KMS-11 (cell line): ENCODE data around the gene AP3S1.

Experiments used
- H2AFZ ChIP-seq: fragments of 200-600 bp; sonication (generic); 2 replicates; pipeline ENCODE4 v1.6.1; 2016; ENCODE audit warnings: antibody characterized with exemption, mixed run types, low read depth
- H3K27ac ChIP-seq: fragments of 200-600 bp; sonication (generic); 2 replicates; pipeline ENCODE4 v1.6.1; 2016; ENCODE audit warnings: mild to moderate bottlenecking, mixed run types
- H3K27me3 ChIP-seq: fragments of 200-600 bp; sonication (generic); 2 replicates; pipeline ENCODE4 v1.6.1; 2017; ENCODE audit warnings: mild to moderate bottlenecking, low read depth, mixed run types, moderate library complexity; ENCODE audit not compliant: insufficient read depth
- H3K36me3 ChIP-seq: fragments of 200-600 bp; sonication (generic); 2 replicates; pipeline ENCODE4 v1.6.1; 2017; ENCODE audit warnings: mild to moderate bottlenecking, mixed run types; ENCODE audit not compliant: insufficient read depth
- H3K4me1 ChIP-seq: fragments of 200-600 bp; sonication (generic); 2 replicates; pipeline ENCODE4 v1.6.1; 2016; ENCODE audit warnings: mild to moderate bottlenecking, low read depth, mixed run types; ENCODE audit not compliant: poor library complexity, severe bottlenecking
- H3K4me2 ChIP-seq: fragments of 200-600 bp; sonication (generic); 2 replicates; pipeline ENCODE4 v1.7.0; 2016; ENCODE audit warnings: mild to moderate bottlenecking, mixed run types
- H3K4me3 ChIP-seq: fragments of 200-600 bp; sonication (generic); IDR thresholded peaks from 2 replicates; pipeline ENCODE4 v1.6.1; 2017; ENCODE audit warnings: low read depth, low read length, mixed read lengths; ENCODE audit not compliant: insufficient read depth
- H3K79me2 ChIP-seq: fragments of 200-600 bp; sonication (generic); 2 replicates; pipeline ENCODE4 v1.6.1; 2016; ENCODE audit warnings: low read depth, mixed run types; ENCODE audit not compliant: insufficient read depth
- H3K9ac ChIP-seq: fragments of 200-600 bp; sonication (generic); 2 replicates; pipeline ENCODE4 v1.6.1; 2016; ENCODE audit warnings: mild to moderate bottlenecking, mixed run types
- H4K20me1 ChIP-seq: fragments of 200-600 bp; sonication (generic); 2 replicates; pipeline ENCODE4 v1.6.1; 2016; ENCODE audit warnings: mild to moderate bottlenecking, mixed run types; ENCODE audit not compliant: insufficient read depth
- TF ChIP-seq, protein P1 (sequence below): fragments of 200-600 bp; sonication (generic); conservative IDR thresholded peaks from 2 replicates; pipeline ENCODE4 v1.6.1; 2017; ENCODE audit warnings: low read depth, mild to moderate bottlenecking, antibody characterized with exemption, low read length, moderate library complexity, mixed read lengths

AP3S1 gene

DNA sequence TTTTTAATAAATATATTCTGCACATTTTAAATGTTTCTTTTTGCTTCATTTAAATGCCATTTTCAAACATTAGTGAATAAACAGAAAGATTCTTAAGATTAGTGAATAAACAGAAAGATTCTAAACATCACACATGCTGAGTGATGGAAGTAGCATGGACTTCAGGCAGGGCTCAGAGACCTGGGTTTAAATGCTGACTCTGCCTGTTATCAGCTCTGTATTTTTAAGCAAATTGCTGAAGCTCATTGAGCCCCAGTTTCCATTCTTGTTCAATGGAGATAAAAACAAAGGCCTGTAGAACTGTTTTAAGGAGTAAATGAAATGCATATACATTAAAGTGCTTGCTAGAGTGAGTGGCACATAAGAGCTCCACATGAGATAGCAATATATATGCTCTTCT is 112.4 kb downstream of the AP3S1 start:
- no peak overlapping the region for H3K4me3 ChIP-seq
- no peaks in the 10 kb centered on the region for H3K4me1 ChIP-seq
- no peak overlapping the region for H3K9ac ChIP-seq
- TF ChIP-seq, protein P1, sequence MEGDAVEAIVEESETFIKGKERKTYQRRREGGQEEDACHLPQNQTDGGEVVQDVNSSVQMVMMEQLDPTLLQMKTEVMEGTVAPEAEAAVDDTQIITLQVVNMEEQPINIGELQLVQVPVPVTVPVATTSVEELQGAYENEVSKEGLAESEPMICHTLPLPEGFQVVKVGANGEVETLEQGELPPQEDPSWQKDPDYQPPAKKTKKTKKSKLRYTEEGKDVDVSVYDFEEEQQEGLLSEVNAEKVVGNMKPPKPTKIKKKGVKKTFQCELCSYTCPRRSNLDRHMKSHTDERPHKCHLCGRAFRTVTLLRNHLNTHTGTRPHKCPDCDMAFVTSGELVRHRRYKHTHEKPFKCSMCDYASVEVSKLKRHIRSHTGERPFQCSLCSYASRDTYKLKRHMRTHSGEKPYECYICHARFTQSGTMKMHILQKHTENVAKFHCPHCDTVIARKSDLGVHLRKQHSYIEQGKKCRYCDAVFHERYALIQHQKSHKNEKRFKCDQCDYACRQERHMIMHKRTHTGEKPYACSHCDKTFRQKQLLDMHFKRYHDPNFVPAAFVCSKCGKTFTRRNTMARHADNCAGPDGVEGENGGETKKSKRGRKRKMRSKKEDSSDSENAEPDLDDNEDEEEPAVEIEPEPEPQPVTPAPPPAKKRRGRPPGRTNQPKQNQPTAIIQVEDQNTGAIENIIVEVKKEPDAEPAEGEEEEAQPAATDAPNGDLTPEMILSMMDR = no peak
- no peaks in the 10 kb centered on the region for H3K27me3 ChIP-seq
- H4K20me1 ChIP-seq = no peaks in the 10 kb centered on the region
- no peak overlapping the region for H3K27ac ChIP-seq
- no peak overlapping the region for H2AFZ ChIP-seq
- H3K4me2 ChIP-seq = no peak overlapping the region
- H3K79me2 ChIP-seq = no peaks in the 10 kb centered on the region
- H3K36me3 ChIP-seq = no peaks in the 10 kb centered on the region

DNA sequence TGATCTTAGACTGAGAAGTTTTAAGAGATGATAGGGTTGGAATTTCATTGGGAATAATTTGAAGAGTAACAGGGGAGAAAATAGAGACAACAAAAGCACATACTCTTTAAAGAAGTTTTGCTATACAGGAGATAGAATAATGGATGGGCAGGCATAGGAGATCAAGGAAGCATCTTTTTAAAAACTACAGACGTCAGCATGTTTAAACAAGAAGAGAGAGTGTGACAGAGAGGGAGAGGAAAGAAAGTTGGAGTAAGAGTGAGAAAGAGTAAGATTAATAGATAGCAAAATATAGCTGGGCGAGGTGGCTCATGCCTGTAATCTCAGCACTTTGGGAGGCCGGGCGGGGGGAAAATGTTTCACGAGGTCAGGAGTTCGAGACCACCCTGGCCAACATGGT is 115.2 kb downstream of the AP3S1 start:
- Histone ChIP-seq H3K27ac (no peak overlapping the region), H3K27me3 (no peaks in the 10 kb centered on the region), H3K4me1 (no peaks in the 10 kb centered on the region), H3K79me2 (no peaks in the 10 kb centered on the region), H2AFZ (no peak overlapping the region), H3K36me3 (no peaks in the 10 kb centered on the region), H4K20me1 (no peaks in the 10 kb centered on the region), H3K9ac (no peak overlapping the region), H3K4me3 (no peak overlapping the region), H3K4me2 (no peak overlapping the region)
- TF ChIP-seq, protein P1 = no peak

DNA sequence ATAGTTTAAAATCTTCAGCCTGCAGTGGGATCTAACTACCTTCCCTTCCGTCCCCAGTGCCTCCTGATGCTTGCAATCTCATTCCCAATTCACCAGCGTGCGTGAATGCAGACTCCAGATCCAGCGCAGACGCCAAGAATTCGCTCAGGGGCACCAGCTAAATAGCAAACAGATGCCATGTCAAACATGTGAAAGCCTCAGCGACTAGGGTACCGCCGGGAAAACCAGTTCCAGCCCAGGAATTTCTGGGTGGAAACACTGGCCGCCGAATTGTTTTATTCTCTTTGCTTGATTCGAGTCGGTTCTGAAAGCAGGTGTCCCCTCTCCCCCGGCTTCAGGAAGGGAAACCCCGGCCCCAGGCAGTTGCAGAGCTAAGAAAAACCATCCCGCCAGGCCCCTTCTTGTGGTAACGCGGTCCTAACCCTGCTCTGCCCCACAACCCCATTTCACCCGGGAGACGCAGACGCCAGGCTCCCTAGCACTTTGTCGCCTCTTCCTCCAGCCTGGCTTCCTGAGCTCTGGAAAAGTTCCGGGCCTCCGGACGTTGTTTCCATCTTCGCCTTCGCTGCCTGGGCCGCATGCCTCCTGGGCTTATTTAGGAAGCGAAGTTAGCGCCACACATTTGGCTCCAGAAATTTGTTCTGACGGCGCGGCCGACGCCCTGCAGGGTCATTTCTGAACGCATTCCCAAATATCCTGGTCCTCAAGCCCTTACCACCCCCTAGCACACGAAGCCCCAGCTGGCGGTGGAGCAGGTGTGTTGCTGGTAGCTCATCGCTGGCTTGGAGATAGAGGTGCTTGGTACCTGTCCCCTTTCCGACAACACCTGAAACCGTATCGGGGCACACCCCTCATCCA is 119.9 kb downstream of the AP3S1 start:
- Histone ChIP-seq H2AFZ (no peak overlapping the region), H3K27ac (no peak overlapping the region), H3K27me3 (no peaks in the 10 kb centered on the region), H3K4me2 (no peak overlapping the region), H3K4me3 (no peak overlapping the region), H4K20me1 (no peaks in the 10 kb centered on the region), H3K4me1 (no peaks in the 10 kb centered on the region), H3K36me3 (no peaks in the 10 kb centered on the region), H3K79me2 (no peaks in the 10 kb centered on the region), H3K9ac (no peak overlapping the region)
- TF ChIP-seq, protein P1 = no peak

DNA sequence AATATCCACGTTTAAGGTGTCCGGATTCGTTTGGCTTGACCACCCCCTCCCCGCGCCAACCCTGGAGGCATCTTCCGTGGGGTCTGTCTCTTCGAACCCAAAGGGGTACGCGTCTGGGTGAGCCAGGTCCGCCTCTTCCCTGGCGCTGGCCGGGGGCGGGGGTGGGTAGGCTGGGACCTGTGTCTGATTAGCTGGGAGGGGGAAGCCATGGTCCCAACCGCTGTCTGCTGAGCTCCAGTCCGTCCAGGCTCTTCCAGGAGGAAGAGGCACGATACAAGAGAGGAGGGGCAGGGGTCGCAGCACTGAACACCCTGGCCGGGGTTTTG is 120.5 kb downstream of the AP3S1 start, which contains the start of gene LVRN:
Gene LVRN (plus strand): TSS at position 237 of the 326 bp plus-strand sequence. CDS start 143 bp downstream, outside the sequence.
- H3K4me3 ChIP-seq = no peak within 1 kb of the TSS
- TF ChIP-seq, protein P1 = no peak
- no peaks in the 10 kb centered on the region for H3K36me3 ChIP-seq
- no peaks in the 10 kb centered on the region for H4K20me1 ChIP-seq
- no peaks in the 10 kb centered on the region for H3K79me2 ChIP-seq
- H3K9ac ChIP-seq = no peak within 1 kb of the TSS
- H3K4me1 ChIP-seq = no peaks in the 10 kb centered on the region
- H3K4me2 ChIP-seq = no peak within 1 kb of the TSS
- no peaks in the 10 kb centered on the region for H3K27me3 ChIP-seq
- H2AFZ ChIP-seq = no peak within 1 kb of the TSS
- H3K27ac ChIP-seq = no peak within 1 kb of the TSS
